Duodenal mucosa (tissue), 2 donors: ENCODE data around the gene GPC3.

ENCODE experiments used
- H3K27ac ChIP-seq: one replicate; pipeline ENCODE4 v1.7.0; 2013; ENCODE audit warnings: low read depth, low read length
- H3K27me3 ChIP-seq, 2 donors: one replicate each; pipeline ENCODE4 v1.7.0; 2013; ENCODE audit warnings: low read length in 2 of 2, control low read depth in 1 of 2; ENCODE audit not compliant: insufficient read depth in 2 of 2, control insufficient read depth in 1 of 2
- H3K36me3 ChIP-seq, 2 donors: one replicate each; pipeline ENCODE4 v1.7.0; 2013; ENCODE audit warnings: low read length in 2 of 2, control low read depth in 1 of 2; ENCODE audit not compliant: insufficient read depth in 2 of 2, control insufficient read depth in 1 of 2
- H3K4me1 ChIP-seq, 2 donors: one replicate each; pipeline ENCODE4 v1.7.0; 2013; ENCODE audit warnings: low read length in 2 of 2, control low read depth in 1 of 2; ENCODE audit not compliant: insufficient read depth in 2 of 2, control insufficient read depth in 1 of 2
- H3K4me3 ChIP-seq, 2 donors: one replicate each; pipeline ENCODE4 v1.7.0; 2013; ENCODE audit warnings: low read length in 2 of 2, low read depth in 1 of 2
- H3K9ac ChIP-seq, 2 donors: one replicate each; pipeline ENCODE4 v1.7.0; 2013; ENCODE audit warnings: low read length in 2 of 2, low read depth in 1 of 2
- H3K9me3 ChIP-seq, 2 donors: one replicate each; pipeline ENCODE4 v1.7.0; 2013; ENCODE audit warnings: low read length in 2 of 2, control low read depth in 1 of 2; ENCODE audit not compliant: control insufficient read depth in 1 of 2

Gene GPC3

DNA sequence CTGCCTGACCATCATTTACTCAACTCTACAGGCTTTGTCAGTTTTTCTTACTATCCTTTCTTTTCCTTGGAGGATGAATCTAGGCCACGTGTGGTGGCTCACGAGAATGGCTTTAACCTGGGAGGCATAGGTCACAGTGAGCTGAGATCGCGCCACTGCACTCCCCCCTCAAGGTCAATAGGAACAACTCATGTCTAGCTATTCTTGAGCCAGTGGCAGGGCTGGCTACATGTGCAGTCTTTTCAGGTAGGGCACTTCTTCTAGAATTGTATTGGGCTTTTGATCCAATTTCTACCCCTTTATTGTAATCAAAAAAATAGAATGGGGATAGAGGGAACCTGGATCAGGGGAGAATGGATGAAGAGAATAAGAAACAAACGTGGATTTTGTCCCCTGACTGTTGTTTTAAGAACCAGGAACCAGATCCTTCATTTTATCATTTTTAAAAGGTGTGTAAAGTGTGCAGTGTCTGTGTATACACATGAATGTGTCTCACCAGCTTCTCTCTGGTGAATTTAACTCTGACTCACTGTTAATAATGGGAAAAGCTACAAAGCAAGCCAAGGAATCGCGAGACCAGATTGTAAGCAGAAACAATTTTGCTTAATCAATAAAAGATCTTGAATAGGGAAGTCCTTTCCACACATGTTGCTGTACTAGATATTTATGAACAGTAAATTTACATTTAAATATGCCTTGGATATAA, 286.2 kb downstream of the GPC3 start:
- no peaks in the 10 kb centered on the region for H3K9me3 ChIP-seq
- no peak overlapping the region for H3K27ac ChIP-seq
- no peak overlapping the region for H3K9ac ChIP-seq
- H3K4me1 ChIP-seq, result no peaks in the 10 kb centered on the region
- no peaks in the 10 kb centered on the region for H3K36me3 ChIP-seq
- no peak overlapping the region for H3K4me3 ChIP-seq
- H3K27me3 ChIP-seq, result no peaks in the 10 kb centered on the region

DNA sequence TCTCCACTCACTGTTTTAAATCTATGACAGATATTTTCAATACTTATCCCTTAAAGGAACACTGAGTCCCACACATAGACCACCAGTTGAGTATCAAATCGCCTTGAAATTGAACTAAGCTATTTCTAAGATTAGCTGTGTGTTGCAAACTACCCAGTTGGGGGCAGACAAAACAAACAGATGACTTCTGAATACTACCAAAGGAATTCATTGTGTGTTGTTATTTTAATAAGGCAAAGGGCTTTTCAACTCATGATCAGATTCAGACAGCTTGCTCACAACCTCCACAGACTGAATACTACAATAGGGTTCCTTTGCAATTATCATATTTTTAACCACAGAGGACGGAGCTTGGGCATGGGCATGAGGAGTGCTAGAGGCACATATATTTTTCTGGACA, 287.1 kb downstream of the GPC3 start:
- no peak overlapping the region for H3K4me3 ChIP-seq
- H3K9ac ChIP-seq, result no peak overlapping the region
- no peaks in the 10 kb centered on the region for H3K4me1 ChIP-seq
- no peak overlapping the region for H3K27ac ChIP-seq
- H3K36me3 ChIP-seq, result no peaks in the 10 kb centered on the region
- H3K9me3 ChIP-seq, result no peaks in the 10 kb centered on the region
- no peaks in the 10 kb centered on the region for H3K27me3 ChIP-seq

DNA sequence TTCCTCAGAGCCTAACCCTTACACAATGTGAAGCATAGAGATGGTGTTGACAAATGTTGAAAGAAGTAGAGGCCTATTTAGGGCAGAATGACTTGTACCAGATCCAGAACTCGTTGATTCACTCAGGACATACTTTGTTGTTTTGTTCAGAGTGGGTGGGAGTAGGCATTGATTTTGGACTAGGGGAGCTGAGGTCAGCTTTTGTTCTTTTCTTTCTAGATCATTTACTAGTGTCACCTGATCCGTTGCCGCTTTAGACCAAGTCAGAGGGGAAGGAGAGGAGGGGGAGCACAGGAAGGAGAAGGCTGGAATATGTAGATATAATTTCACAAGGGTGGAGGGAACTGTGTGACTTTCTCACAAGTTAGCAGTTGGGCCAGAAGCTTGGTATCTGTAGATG, 287.7 kb downstream of the GPC3 start:
- Histone ChIP-seq H3K36me3 (no peaks in the 10 kb centered on the region), H3K9ac (no peak overlapping the region), H3K27ac (no peak overlapping the region), H3K4me3 (no peak overlapping the region), H3K27me3 (no peaks in the 10 kb centered on the region), H3K9me3 (no peaks in the 10 kb centered on the region), H3K4me1 (no peaks in the 10 kb centered on the region)

DNA sequence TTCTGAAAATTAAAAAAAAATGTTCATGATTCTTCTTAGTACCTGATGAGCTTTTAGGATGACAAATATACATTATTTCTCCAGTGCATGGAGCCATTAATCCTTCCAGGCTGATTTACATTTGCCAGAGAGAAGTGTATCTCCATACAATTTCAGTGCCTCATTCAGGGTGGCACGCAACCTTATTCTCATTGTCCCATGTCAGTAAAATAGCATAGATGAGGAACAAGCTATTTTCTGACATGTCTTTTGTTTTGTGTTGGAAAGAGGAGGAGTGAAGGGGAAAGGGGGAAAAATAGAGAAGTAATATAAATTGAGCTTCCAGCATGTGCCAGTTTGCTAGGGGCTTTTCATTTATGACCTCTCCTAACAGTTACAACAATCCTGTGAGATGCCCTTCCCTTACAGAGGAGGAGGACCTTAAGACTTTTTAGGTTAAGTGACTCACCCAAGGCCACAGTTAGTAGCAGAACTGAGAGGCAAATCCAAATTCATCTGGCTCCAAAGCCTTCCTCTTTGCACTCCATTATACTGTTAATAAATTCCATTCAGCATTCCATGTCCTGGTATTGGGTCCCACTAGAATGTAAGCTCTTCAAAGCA, 295.3 kb downstream of the GPC3 start:
- no peak overlapping the region for H3K9ac ChIP-seq
- no peaks in the 10 kb centered on the region for H3K4me1 ChIP-seq
- no peaks in the 10 kb centered on the region for H3K9me3 ChIP-seq
- no peaks in the 10 kb centered on the region for H3K36me3 ChIP-seq
- H3K27ac ChIP-seq, result no peak overlapping the region
- H3K4me3 ChIP-seq, result no peak overlapping the region
- no peaks in the 10 kb centered on the region for H3K27me3 ChIP-seq

DNA sequence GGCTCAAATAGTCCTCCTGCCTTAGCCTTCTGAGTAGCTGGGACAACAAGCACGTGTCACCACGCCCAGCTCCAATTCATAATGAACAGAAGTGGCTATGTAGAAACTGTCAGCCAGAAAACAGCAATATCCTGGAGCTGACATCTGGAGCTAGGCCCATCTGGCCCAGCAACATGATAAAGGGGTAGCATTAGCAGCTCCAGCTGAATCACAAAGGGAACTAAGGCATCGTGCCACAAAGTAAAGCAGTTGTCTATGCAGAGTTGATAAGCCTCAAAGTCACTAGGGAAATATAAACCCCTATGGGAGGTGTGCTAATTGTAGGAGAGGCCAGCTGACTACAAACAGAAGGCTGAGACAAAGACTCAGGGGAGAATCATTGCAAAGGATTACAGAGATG, 299.6 kb downstream of the GPC3 start:
- Histone ChIP-seq H3K4me3 (no peak overlapping the region), H3K9ac (no peak overlapping the region), H3K27ac (no peak overlapping the region), H3K27me3 (no peaks in the 10 kb centered on the region), H3K9me3 (no peaks in the 10 kb centered on the region), H3K4me1 (no peaks in the 10 kb centered on the region), H3K36me3 (no peaks in the 10 kb centered on the region)

DNA sequence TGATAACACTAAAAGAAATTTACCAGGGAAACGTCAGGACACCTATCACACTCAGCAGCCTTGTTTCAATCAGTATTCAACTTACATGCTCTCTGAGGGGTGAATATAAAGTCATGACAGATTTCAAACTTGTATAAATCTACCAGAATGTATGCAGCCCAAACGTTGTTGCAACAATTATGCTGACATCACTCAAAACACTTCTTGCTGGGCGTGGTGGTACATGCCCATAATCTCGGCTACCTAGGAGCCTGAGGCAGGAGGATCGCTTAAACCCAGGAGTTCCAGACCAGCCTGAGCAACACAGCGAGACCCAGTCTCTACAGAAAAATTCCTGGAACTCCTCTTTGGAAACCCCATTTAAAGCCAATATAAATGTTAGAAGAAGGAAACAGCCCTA, 303.5 kb downstream of the GPC3 start:
- Histone ChIP-seq H3K36me3 (no peaks in the 10 kb centered on the region), H3K4me3 (no peak overlapping the region), H3K9me3 (no peaks in the 10 kb centered on the region), H3K4me1 (no peaks in the 10 kb centered on the region), H3K9ac (no peak overlapping the region), H3K27me3 (no peaks in the 10 kb centered on the region), H3K27ac (no peak overlapping the region)

DNA sequence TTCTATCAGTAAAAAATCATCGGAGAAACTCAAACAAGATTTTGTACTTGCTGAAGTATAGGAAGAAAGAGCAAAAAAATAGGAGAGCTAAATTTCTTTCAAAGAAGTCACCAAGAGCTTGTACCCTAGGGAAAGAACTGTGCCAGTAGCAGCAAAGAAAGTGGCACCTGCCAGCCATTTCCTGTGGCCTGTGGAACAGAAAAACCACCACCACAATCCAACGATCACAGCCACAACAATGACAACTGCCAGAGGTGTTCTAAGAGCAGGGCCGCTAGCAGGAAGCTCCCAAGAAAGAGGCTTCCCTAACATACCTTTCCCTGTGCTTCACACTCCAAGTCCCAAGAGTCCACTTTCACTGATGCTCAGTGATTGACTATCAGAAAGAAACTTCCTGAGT, 304.0 kb downstream of the GPC3 start:
- Histone ChIP-seq H3K9ac (no peak overlapping the region), H3K9me3 (no peaks in the 10 kb centered on the region), H3K4me1 (peaks cover under 1 to 4% of the 10 kb centered on the region in 2 donors), H3K36me3 (no peaks in the 10 kb centered on the region), H3K27me3 (no peaks in the 10 kb centered on the region), H3K27ac (no peak overlapping the region), H3K4me3 (no peak overlapping the region)

DNA sequence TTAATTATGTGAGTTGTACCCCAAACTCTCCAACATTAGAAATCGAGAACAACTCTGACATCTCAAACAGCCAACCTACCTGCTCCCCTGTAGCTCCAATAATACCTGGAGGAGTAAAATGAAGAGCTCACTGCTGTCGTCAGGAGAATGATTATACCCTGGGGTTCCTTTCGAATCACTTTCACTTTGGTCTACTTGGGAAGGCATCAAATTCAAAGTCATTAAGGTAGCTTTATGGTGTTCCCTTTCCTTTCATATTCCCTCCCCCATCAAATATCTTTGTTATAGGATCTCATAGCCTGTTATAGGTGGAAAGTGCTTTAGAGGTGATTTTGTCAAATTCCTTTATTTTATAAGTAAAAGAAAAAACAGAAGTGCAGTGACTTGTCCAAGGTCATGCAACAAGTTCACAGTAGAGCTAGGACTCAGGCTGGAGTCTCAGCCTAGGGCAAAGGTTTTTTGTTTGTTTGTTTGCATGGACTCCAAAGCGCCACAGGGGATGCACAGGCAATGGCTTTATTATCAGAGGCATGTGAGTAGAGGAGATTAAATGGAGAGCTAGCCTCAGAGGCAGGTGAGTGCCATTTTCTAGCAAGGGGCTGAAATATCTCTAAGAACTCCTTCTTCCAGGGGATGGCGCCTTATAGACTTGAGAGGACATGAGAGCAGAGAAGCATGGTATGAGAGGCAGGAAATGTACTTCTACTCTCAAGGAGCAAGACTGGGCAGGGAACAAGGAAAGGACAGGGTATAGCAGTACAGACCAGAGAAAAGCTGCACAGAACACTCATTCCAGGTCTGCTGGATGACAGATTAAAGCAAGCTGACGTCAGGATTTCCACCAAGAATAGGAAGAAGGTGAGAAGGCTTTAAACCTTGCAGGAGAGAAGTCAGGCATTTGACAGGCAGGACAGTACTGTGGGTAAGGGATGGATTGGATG, 308.0 kb downstream of the GPC3 start:
- H3K4me3 ChIP-seq, result no peak overlapping the region
- H3K4me1 ChIP-seq, result peaks cover 8 to 18% of the 10 kb centered on the region in 2 donors
- no peaks in the 10 kb centered on the region for H3K27me3 ChIP-seq
- H3K27ac ChIP-seq, result no peak overlapping the region
- H3K9me3 ChIP-seq, result no peaks in the 10 kb centered on the region
- no peak overlapping the region for H3K9ac ChIP-seq
- H3K36me3 ChIP-seq, result no peaks in the 10 kb centered on the region

DNA sequence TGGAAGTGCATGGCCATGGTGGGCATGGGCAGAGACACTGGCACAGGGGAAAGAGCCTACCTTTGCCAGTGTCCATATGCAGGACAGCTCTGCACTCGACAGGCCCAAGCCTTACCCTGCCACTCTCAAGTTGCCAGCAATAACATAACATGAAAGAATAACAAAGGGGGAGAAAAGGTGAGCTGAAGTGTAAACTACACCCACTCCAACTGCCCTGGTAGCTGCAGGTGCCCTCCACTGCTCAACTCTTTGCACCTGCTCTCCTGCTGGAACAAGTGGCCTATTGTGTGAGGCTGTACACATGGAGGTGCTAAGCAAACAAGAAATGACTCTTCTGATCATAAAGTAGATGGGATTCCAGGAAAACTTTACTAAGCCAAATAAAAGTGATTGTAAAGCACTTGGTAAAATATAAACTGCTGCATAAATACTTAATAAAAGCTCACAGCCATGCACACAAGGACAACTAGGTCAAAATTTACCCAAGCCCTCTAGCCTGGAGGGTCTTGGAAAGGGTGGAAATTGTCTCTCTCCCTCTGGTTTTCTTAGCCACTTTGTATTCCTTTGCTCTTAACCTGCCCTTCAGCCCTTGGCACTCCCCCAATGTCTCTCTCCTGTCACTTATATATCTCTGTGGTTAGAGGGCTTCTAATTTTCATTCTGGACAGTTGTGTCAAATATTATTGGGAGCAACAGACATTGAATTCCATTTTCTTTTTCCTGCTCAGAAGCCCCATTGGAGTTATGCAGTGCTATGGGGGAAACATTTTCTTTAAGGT, 308.9 kb downstream of the GPC3 start:
- no peaks in the 10 kb centered on the region for H3K36me3 ChIP-seq
- peaks cover 8 to 18% of the 10 kb centered on the region in 2 donors for H3K4me1 ChIP-seq
- H3K27me3 ChIP-seq, result no peaks in the 10 kb centered on the region
- H3K4me3 ChIP-seq, result no peak overlapping the region
- no peaks in the 10 kb centered on the region for H3K9me3 ChIP-seq
- H3K9ac ChIP-seq, result no peak overlapping the region
- peak overlapping the region; percentile 56 for H3K27ac ChIP-seq
